ENCODE data around the gene SPATA13.
"Not testable (repeated sequence)": the region's sequence is repeated elsewhere in the genome, so short reads cannot be mapped to it uniquely, and the experiment has no call there.

SPATA13 gene

GRCh38 chr13:24195626-24196025 is 35.1 kb downstream of the SPATA13 start:
- no peak for DNase-seq (ENCODE audit: low spot score)

GRCh38 chr13:24196593-24197197 is 36.2 kb downstream of the SPATA13 start:
- no peak for DNase-seq (ENCODE audit: low spot score)

- DNase-seq (ENCODE audit: low spot score) = no peak
Observed at GRCh38 chr13:24199016-24199415, 38.5 kb downstream of the SPATA13 start.

- DNase-seq (ENCODE audit: low spot score) = no peak
Observed at GRCh38 chr13:24202215-24202614, 41.7 kb downstream of the SPATA13 start.

GRCh38 chr13:24203273-24203672 is 42.8 kb downstream of the SPATA13 start:
- DNase-seq (ENCODE audit: low spot score) = no peak

- DNase-seq (ENCODE audit: low spot score) = no peak
Observed at GRCh38 chr13:24203811-24204210, 43.3 kb downstream of the SPATA13 start.

GRCh38 chr13:24205076-24205475 is 44.6 kb downstream of the SPATA13 start:
- DNase-seq (ENCODE audit: low spot score) = not testable (repeated sequence)

GRCh38 chr13:24207841-24208667 is 47.5 kb downstream of the SPATA13 start:
- no peak for DNase-seq (ENCODE audit: low spot score)

- DNase-seq (ENCODE audit: low spot score) = no peak
Observed at GRCh38 chr13:24209138-24209537, 48.6 kb downstream of the SPATA13 start.

GRCh38 chr13:24212254-24212653 is 51.7 kb downstream of the SPATA13 start:
- DNase-seq (ENCODE audit: low spot score) = no peak

GRCh38 chr13:24212674-24213073 is 52.2 kb downstream of the SPATA13 start:
- no peak for DNase-seq (ENCODE audit: low spot score)

GRCh38 chr13:24213932-24214331 is 53.4 kb downstream of the SPATA13 start:
- no peak for DNase-seq (ENCODE audit: low spot score)

GRCh38 chr13:24214528-24214927 is 54.0 kb downstream of the SPATA13 start:
- DNase-seq (ENCODE audit: low spot score) = no peak

GRCh38 chr13:24215126-24215525 is 54.6 kb downstream of the SPATA13 start:
- no peak for DNase-seq (ENCODE audit: low spot score)

- no peak for DNase-seq (ENCODE audit: low spot score)
Observed at GRCh38 chr13:24215732-24216131, 55.2 kb downstream of the SPATA13 start.

GRCh38 chr13:24216176-24216575 is 55.7 kb downstream of the SPATA13 start:
- no peak for DNase-seq (ENCODE audit: low spot score)

- DNase-seq (ENCODE audit: low spot score) = not testable (repeated sequence)
Observed at GRCh38 chr13:24216779-24217178, 56.3 kb downstream of the SPATA13 start.

- no peak for DNase-seq (ENCODE audit: low spot score)
Observed at GRCh38 chr13:24217601-24218281, 57.2 kb downstream of the SPATA13 start.

- DNase-seq (ENCODE audit: low spot score) = no peak
Observed at GRCh38 chr13:24218338-24218737, 57.8 kb downstream of the SPATA13 start.

GRCh38 chr13:24218977-24219376 is 58.5 kb downstream of the SPATA13 start:
- no peak for DNase-seq (ENCODE audit: low spot score)

- DNase-seq (ENCODE audit: low spot score) = peak; percentile 75
Observed at GRCh38 chr13:24220086-24220703, 59.7 kb downstream of the SPATA13 start.

- no peak for DNase-seq (ENCODE audit: low spot score)
Observed at GRCh38 chr13:24221007-24221406, 60.5 kb downstream of the SPATA13 start.

Data from SK-N-DZ (cell line).